ENCODE results near the gene GAS2L1.

Gene GAS2L1

DNA sequence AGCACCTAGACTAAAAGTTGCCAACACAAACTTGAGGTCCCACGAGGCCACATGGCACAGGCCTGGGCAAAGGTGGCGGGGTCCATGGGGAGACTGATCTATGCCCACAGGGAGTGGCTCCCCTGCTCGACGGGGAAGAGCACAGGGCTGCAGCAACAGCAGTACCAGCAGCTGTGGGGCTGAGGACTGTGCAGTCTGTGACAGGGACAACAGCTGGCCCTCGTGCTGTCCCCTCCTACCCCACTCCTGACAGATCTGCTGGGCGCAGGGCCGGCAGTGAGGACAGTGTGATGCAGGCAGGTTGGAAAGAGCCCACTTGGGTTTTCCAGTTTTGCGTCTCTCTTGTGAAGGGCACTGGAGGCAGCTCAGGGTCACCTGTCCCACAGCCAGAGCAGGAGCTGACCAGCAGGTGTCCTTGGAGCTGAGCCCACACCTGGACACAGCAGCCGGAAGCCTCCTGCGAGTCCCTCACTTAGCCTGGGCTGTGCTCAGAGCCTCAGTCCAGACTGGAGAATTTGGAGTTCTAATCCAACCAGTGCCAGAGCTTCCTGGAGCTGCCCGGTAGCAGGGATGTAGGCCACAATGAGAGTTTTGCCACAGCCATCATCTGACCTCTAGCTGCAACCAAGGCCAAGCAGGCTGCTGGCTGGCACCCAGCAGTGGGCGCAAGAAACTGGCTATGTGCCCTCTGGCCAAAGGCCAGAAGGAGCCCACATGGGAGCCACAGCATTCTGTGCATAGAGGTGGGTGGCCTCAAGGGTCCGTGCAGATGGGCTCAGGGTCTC is 3.6 kb upstream of the GAS2L1 start:
- H3K79me2 ChIP-seq (ENCODE audit: insufficient read depth, low read length), result no peaks in the 10 kb centered on the region
- ATAC-seq (ENCODE audit: insufficient read depth, low read depth) (no peak), DNase-seq (no peak)
- H3K9ac ChIP-seq (ENCODE audit: low read depth, low read length), result no peak overlapping the region
- peaks cover 30% of the 10 kb centered on the region for H4K20me1 ChIP-seq (ENCODE audit: insufficient read depth, low read length)
- TF ChIP-seq CTCF (IDR thresholded peaks at IDR 0.05; ENCODE audit: borderline replicate concordance, extremely low read depth, low read length, poor library complexity, severe bottlenecking) (no peak), EZH2 (IDR thresholded peaks at IDR 0.05; ENCODE audit: borderline replicate concordance, low read depth, low read length, severe bottlenecking) (no peak)
- H3K4me2 ChIP-seq (ENCODE audit: insufficient read depth, low read length), result no peak overlapping the region
- H3K27ac ChIP-seq (ENCODE audit: low read length), result no peak overlapping the region
- no peak overlapping the region for H3K4me3 ChIP-seq (ENCODE audit: low read depth in 1 of 2, low read length in 2 of 2)
- H3K36me3 ChIP-seq (ENCODE audit: insufficient read depth, low read length), result peaks cover 28% of the 10 kb centered on the region
- H2AFZ ChIP-seq (ENCODE audit: low read depth, low read length), result no peak overlapping the region
- H3K27me3 ChIP-seq (ENCODE audit: insufficient read depth, low read length, poor library complexity), result peaks cover 11% of the 10 kb centered on the region
- H3K9me3 ChIP-seq (ENCODE audit: insufficient read depth, low read length, severe bottlenecking), result no peaks in the 10 kb centered on the region
- peaks cover 17% of the 10 kb centered on the region for H3K4me1 ChIP-seq (ENCODE audit: insufficient read depth, low read length)

GRCh38 chr22:29305836-29306174 is 645 bp upstream of the GAS2L1 start:
- H3K4me2 ChIP-seq (ENCODE audit: insufficient read depth, low read length), result peak overlapping the region; percentile 77
- peaks cover 18% of the 10 kb centered on the region for H3K4me1 ChIP-seq (ENCODE audit: insufficient read depth, low read length)
- peaks cover 3% of the 10 kb centered on the region for H3K36me3 ChIP-seq (ENCODE audit: insufficient read depth, low read length)
- TF ChIP-seq CTCF (IDR thresholded peaks at IDR 0.05; ENCODE audit: borderline replicate concordance, extremely low read depth, low read length, poor library complexity, severe bottlenecking) (no peak), EZH2 (IDR thresholded peaks at IDR 0.05; ENCODE audit: borderline replicate concordance, low read depth, low read length, severe bottlenecking) (no peak)
- DNase-seq (no peak), ATAC-seq (ENCODE audit: insufficient read depth, low read depth) (no peak)
- H3K9ac ChIP-seq (ENCODE audit: low read depth, low read length), result peak overlapping the region; percentile 43; the same call in 1 of the 2 replicates
- no peaks in the 10 kb centered on the region for H3K79me2 ChIP-seq (ENCODE audit: insufficient read depth, low read length)
- no peaks in the 10 kb centered on the region for H3K9me3 ChIP-seq (ENCODE audit: insufficient read depth, low read length, severe bottlenecking)
- H4K20me1 ChIP-seq (ENCODE audit: insufficient read depth, low read length), result peaks cover 13% of the 10 kb centered on the region
- H3K27me3 ChIP-seq (ENCODE audit: insufficient read depth, low read length, poor library complexity), result peaks cover 11% of the 10 kb centered on the region
- peak overlapping the region in 1 of 2 experiments; percentile 68; a peak in 3 of 4 replicates for H3K4me3 ChIP-seq (ENCODE audit: low read depth in 1 of 2, low read length in 2 of 2)
- H3K27ac ChIP-seq (ENCODE audit: low read length), result no peak overlapping the region
- peak overlapping the region; percentile 57; the same call in 1 of the 2 replicates for H2AFZ ChIP-seq (ENCODE audit: low read depth, low read length)

DNA sequence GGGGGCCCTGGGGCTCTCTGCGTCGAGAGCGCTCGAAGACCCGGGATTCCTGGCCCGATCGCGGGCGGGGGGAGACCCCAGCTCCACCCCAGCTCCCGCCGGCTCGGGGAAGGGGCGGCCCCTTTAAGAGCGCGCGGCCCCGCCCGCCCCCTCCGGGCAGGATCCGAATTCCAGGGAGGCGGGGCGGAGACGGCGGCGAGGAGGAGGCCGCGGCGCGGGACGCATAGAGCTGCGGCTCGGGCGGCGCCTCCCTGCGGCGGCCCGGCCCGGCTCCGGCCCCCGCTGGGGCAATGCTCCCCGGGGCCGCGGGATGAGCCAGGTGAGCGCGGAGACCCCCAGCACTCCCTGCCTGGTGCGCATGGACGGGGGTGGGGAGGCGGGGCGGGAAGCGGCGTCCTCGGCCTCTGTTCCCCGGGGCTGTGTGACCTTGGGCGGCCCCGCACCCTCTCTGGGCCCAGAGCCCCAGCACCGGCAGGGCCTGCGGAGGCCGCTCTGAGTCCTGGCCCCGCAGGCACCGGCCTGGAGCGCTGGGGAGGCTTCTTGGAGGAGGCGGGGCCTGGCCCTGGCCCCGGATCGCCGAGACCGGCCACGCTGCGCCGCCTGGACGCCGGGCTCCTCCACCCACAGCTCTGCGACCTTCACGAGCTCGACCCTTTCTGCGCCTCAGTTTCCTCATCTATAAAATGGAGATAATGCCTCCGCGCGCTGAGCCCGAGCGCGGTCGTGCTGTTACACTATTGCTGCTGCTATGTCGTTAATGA is 565 bp downstream of the GAS2L1 start:
- Histone ChIP-seq H3K4me2 (ENCODE audit: insufficient read depth, low read length) (peak overlapping the region; percentile 77), H3K4me1 (ENCODE audit: insufficient read depth, low read length) (peaks cover 18% of the 10 kb centered on the region)

More for the DNA sequence above, 565 bp downstream of the GAS2L1 start:
- H3K36me3 ChIP-seq (ENCODE audit: insufficient read depth, low read length), result no peaks in the 10 kb centered on the region
- TF ChIP-seq EZH2 (IDR thresholded peaks at IDR 0.05; ENCODE audit: borderline replicate concordance, low read depth, low read length, severe bottlenecking) (no peak), CTCF (IDR thresholded peaks at IDR 0.05; ENCODE audit: borderline replicate concordance, extremely low read depth, low read length, poor library complexity, severe bottlenecking) (no peak)
- peak overlapping the region; percentile 13 to 68; a peak in 3 of 4 replicates for H3K4me3 ChIP-seq (ENCODE audit: low read depth in 1 of 2, low read length in 2 of 2)
- peak overlapping the region; percentile 43 for H3K9ac ChIP-seq (ENCODE audit: low read depth, low read length)
- H3K9me3 ChIP-seq (ENCODE audit: insufficient read depth, low read length, severe bottlenecking), result no peaks in the 10 kb centered on the region
- peaks cover 7% of the 10 kb centered on the region; the same call in 1 of the 2 replicates for H4K20me1 ChIP-seq (ENCODE audit: insufficient read depth, low read length)
- H3K27me3 ChIP-seq (ENCODE audit: insufficient read depth, low read length, poor library complexity), result peaks cover 11% of the 10 kb centered on the region
- H3K27ac ChIP-seq (ENCODE audit: low read length), result peak overlapping the region; percentile 1; the same call in 1 of the 2 replicates
- ATAC-seq (ENCODE audit: insufficient read depth, low read depth), result peak; percentile 64
- DNase-seq, result peak; percentile 61
- no peaks in the 10 kb centered on the region for H3K79me2 ChIP-seq (ENCODE audit: insufficient read depth, low read length)
- peak overlapping the region; percentile 57 for H2AFZ ChIP-seq (ENCODE audit: low read depth, low read length)

Data from DND-41 (cell line).